WTC11 (cell line): ENCODE measurements around the gene SLC4A11. TPM values are rescaled to one million over a fixed set of nuclear protein-coding genes. Genes with fewer than 3 reads are reported as not detected.

ENCODE experiments used
- ATAC-seq: fragments of 200-7000 bp; cut with Tn5 transposase; 2 replicates; pipeline ENCODE4 v1.10.0; 2021; ENCODE audit warnings: mild to moderate bottlenecking, moderate library complexity
- CTCF ChIA-PET: fragments of 300-600 bp; sonication (Branson Sonifier 250); formaldehyde crosslinking; loops from one replicate; lab custom pipeline; 2021; ENCODE audit warnings: antibody characterized with exemption; lab: Charles Lee
- POLR2A ChIA-PET: fragments of 350-600 bp; sonication (Branson Sonifier 250); formaldehyde crosslinking; loops from one replicate; lab custom pipeline; 2021; ENCODE audit warnings: antibody characterized with exemption; lab: Charles Lee
- DNase-seq: peaks from one replicate; pipeline ENCODE4 v3.0.0; 2021; ENCODE audit warnings: low spot score
- H3K27ac Mint-ChIP-seq: 2 replicates; pipeline ENCODE4 v1.8.0; 2021; ENCODE audit warnings: mixed read lengths
- H3K27me3 Mint-ChIP-seq: 2 replicates; pipeline ENCODE4 v1.8.0; 2021; ENCODE audit warnings: low read depth, mild to moderate bottlenecking, moderate library complexity, mixed read lengths
- H3K36me3 Mint-ChIP-seq: 2 replicates; pipeline ENCODE4 v1.8.0; 2021; ENCODE audit warnings: mixed read lengths
- H3K4me1 Mint-ChIP-seq: 2 replicates; pipeline ENCODE4 v1.8.0; 2022; ENCODE audit warnings: mixed read lengths
- H3K4me3 Mint-ChIP-seq: 2 replicates; pipeline ENCODE4 v1.8.0; 2021; ENCODE audit warnings: mild to moderate bottlenecking, moderate library complexity, mixed read lengths
- H3K9me3 Mint-ChIP-seq: 2 replicates; pipeline ENCODE4 v1.8.0; 2021; ENCODE audit warnings: mixed read lengths
- ARID4B ChIP-seq: sonication (generic); formaldehyde crosslinking; IDR thresholded peaks from 2 replicates; pipeline ENCODE4 v1.8.0; 2023; ENCODE audit warnings: missing genetic modification reagents, mild to moderate bottlenecking, borderline replicate concordance
- ATF2 ChIP-seq: sonication (generic); formaldehyde crosslinking; IDR thresholded peaks from 2 replicates; pipeline ENCODE4 v1.8.1; 2022; ENCODE audit warnings: low read depth, missing genetic modification reagents, borderline replicate concordance
- ATF6 ChIP-seq: sonication (generic); formaldehyde crosslinking; IDR thresholded peaks from 2 replicates; pipeline ENCODE4 v1.8.1; 2023; ENCODE audit warnings: mild to moderate bottlenecking, missing genetic modification reagents
- CBFB ChIP-seq: sonication (generic); formaldehyde crosslinking; IDR thresholded peaks from 2 replicates; pipeline ENCODE4 v1.8.1; 2022; ENCODE audit warnings: mild to moderate bottlenecking, low read depth, missing genetic modification reagents
- E2F1 ChIP-seq: sonication (generic); formaldehyde crosslinking; IDR thresholded peaks from 2 replicates; pipeline ENCODE4 v1.8.0; 2022; ENCODE audit warnings: mild to moderate bottlenecking, missing genetic modification reagents
- E2F4 ChIP-seq: sonication (generic); formaldehyde crosslinking; IDR thresholded peaks from 2 replicates; pipeline ENCODE4 v1.8.1; 2022; ENCODE audit warnings: low read depth, mild to moderate bottlenecking, moderate library complexity, missing genetic modification reagents, borderline replicate concordance
- EMX1 ChIP-seq: fragments of 250-450 bp; sonication (Bioruptor Pico); IDR thresholded peaks from 2 replicates; pipeline ENCODE4 v1.8.0; 2021; ENCODE audit warnings: mild to moderate bottlenecking
- ETV6 ChIP-seq: sonication (generic); formaldehyde crosslinking; IDR thresholded peaks from 2 replicates; pipeline ENCODE4 v1.8.1; 2022; ENCODE audit warnings: mild to moderate bottlenecking, missing genetic modification reagents
- FOXP1 ChIP-seq: sonication (generic); formaldehyde crosslinking; IDR thresholded peaks from 2 replicates; pipeline ENCODE4 v1.8.0; 2022; ENCODE audit warnings: missing genetic modification reagents, mild to moderate bottlenecking, moderate library complexity, borderline replicate concordance
- FOXP4 ChIP-seq: sonication (generic); formaldehyde crosslinking; IDR thresholded peaks from 2 replicates; pipeline ENCODE4 v1.8.0; 2022; ENCODE audit warnings: mild to moderate bottlenecking, missing genetic modification reagents
- GTF2I ChIP-seq: fragments of 250-450 bp; sonication (Bioruptor Pico); conservative IDR thresholded peaks from 2 replicates; pipeline ENCODE4 v1.4.0; 2021; ENCODE audit warnings: mild to moderate bottlenecking
- NFATC4 ChIP-seq: fragments of 250-450 bp; sonication (Bioruptor Pico); IDR thresholded peaks from 2 replicates; pipeline ENCODE4 v1.9.0; 2021; ENCODE audit warnings: mild to moderate bottlenecking
- NFYB ChIP-seq: sonication (generic); formaldehyde crosslinking; conservative IDR thresholded peaks from 2 replicates; pipeline ENCODE4 v1.8.0; 2022; ENCODE audit warnings: low read depth, missing genetic modification reagents
- NR2C2 ChIP-seq: sonication (generic); formaldehyde crosslinking; IDR thresholded peaks from 2 replicates; pipeline ENCODE4 v1.8.0; 2022; ENCODE audit warnings: mild to moderate bottlenecking, missing genetic modification reagents
- SOX15 ChIP-seq: fragments of 250-450 bp; sonication (Bioruptor Pico); IDR thresholded peaks from 2 replicates; pipeline ENCODE4 v1.9.0; 2021; ENCODE audit warnings: mild to moderate bottlenecking
- TEAD1 ChIP-seq: sonication (generic); formaldehyde crosslinking; IDR thresholded peaks from 2 replicates; pipeline ENCODE4 v1.8.0; 2022; ENCODE audit warnings: mild to moderate bottlenecking, missing genetic modification reagents
- USF2 ChIP-seq: sonication (generic); formaldehyde crosslinking; IDR thresholded peaks from 2 replicates; pipeline ENCODE4 v1.8.1; 2023; ENCODE audit warnings: mild to moderate bottlenecking, missing genetic modification reagents, moderate library complexity
- ZMAT4 ChIP-seq: fragments of 250-450 bp; sonication (Bioruptor Pico); IDR thresholded peaks from 2 replicates; pipeline ENCODE4 v1.9.0; 2021; ENCODE audit warnings: mild to moderate bottlenecking
- ZNF219 ChIP-seq: sonication (generic); formaldehyde crosslinking; IDR thresholded peaks from 2 replicates; pipeline ENCODE4 v1.8.0; 2023; ENCODE audit warnings: missing genetic modification reagents, mild to moderate bottlenecking, borderline replicate concordance
- total RNA-seq: library from RNA; stranded (reverse); gene quantifications from 3 replicates; pipeline ENCODE4 v1.2.3, GENCODE V29; 2021

Gene SLC4A11
- total RNA-seq, 1 experiment from 2014 or later = 39.5 TPM

GRCh38 chr20:3227936-3228749, 10.8 kb downstream of the SLC4A11 start:
- ATAC-seq (peak; percentile 60), DNase-seq (peak; percentile 24)
- ChIA-PET CTCF (interaction anchor here (0.6 to 2.0 kb wide), 5 partner anchors 9 to 22 kb away, joined by 3 to 12 read pairs (median 4); partner anchors contain the start of gene SLC4A11), POLR2A (interaction anchor here (1.0 kb wide), 1 partner anchor 11 kb away, joined by 3 read pairs; no protein-coding TSS in a partner anchor)
- H3K4me1 Mint-ChIP-seq = no peaks in the 10 kb centered on the region
- H3K36me3 Mint-ChIP-seq = peaks cover 4% of the 10 kb centered on the region
- TF ChIP-seq ATF6 (no peak), FOXP1 (CRISPR knock-in tag) (no peak), NFYB (CRISPR knock-in tag) (no peak), USF2 (CRISPR knock-in tag) (no peak), TEAD1 (CRISPR knock-in tag) (no peak), E2F1 (CRISPR knock-in tag) (no peak), CBFB (CRISPR knock-in tag) (no peak), ARID4B (CRISPR knock-in tag) (no peak), ATF2 (CRISPR knock-in tag) (no peak), SOX15 (no peak), NR2C2 (CRISPR knock-in tag) (no peak), FOXP4 (CRISPR knock-in tag) (no peak), EMX1 (no peak), NFATC4 (CRISPR knock-in tag) (no peak), GTF2I (CRISPR knock-in tag) (no peak), ZNF219 (CRISPR knock-in tag) (no peak), ETV6 (CRISPR knock-in tag) (no peak), ZMAT4 (CRISPR knock-in tag) (no peak), E2F4 (no peak)
- no peaks in the 10 kb centered on the region for H3K9me3 Mint-ChIP-seq
- H3K27ac Mint-ChIP-seq = no peak overlapping the region
- H3K27me3 Mint-ChIP-seq = no peaks in the 10 kb centered on the region
- H3K4me3 Mint-ChIP-seq = no peak overlapping the region
